Measurements from ENCODE around the gene PLXDC2.
A peak's percentile ranks its signal among the peaks of the same experiment; 100 is the strongest.

PLXDC2 gene

GRCh38 chr10:20232079-20232705 is 416.0 kb downstream of the PLXDC2 start:
- no peak overlapping the region for H3K4me3 ChIP-seq (ENCODE audit: low read length)
- no peak for DNase-seq (ENCODE audit: low read depth)
- TF ChIP-seq CTCF (conservative IDR thresholded peaks at IDR 0.05; ENCODE audit: low read depth, low read length) = no peak

GRCh38 chr10:20233423-20233822 is 417.2 kb downstream of the PLXDC2 start:
- H3K4me3 ChIP-seq (ENCODE audit: low read length) = no peak overlapping the region
- TF ChIP-seq CTCF (conservative IDR thresholded peaks at IDR 0.05; ENCODE audit: low read depth, low read length) = no peak
- DNase-seq (ENCODE audit: low read depth) = peak; percentile 89

- no peak for TF ChIP-seq CTCF (conservative IDR thresholded peaks at IDR 0.05; ENCODE audit: low read depth, low read length)
- H3K4me3 ChIP-seq (ENCODE audit: low read length) = no peak overlapping the region
- no peak for DNase-seq (ENCODE audit: low read depth)
Observed at GRCh38 chr10:20234579-20234978, 418.3 kb downstream of the PLXDC2 start.

GRCh38 chr10:20237091-20237570 is 420.9 kb downstream of the PLXDC2 start:
- no peak for TF ChIP-seq CTCF (conservative IDR thresholded peaks at IDR 0.05; ENCODE audit: low read depth, low read length)
- no peak for DNase-seq (ENCODE audit: low read depth)
- H3K4me3 ChIP-seq (ENCODE audit: low read length) = no peak overlapping the region

- TF ChIP-seq CTCF (conservative IDR thresholded peaks at IDR 0.05; ENCODE audit: low read depth, low read length) = no peak
- DNase-seq (ENCODE audit: low read depth) = no peak
- no peak overlapping the region for H3K4me3 ChIP-seq (ENCODE audit: low read length)
Observed at GRCh38 chr10:20237586-20237985, 421.4 kb downstream of the PLXDC2 start.

- no peak for DNase-seq (ENCODE audit: low read depth)
- TF ChIP-seq CTCF (conservative IDR thresholded peaks at IDR 0.05; ENCODE audit: low read depth, low read length) = no peak
- H3K4me3 ChIP-seq (ENCODE audit: low read length) = no peak overlapping the region
Observed at GRCh38 chr10:20240643-20241042, 424.4 kb downstream of the PLXDC2 start.

- DNase-seq (ENCODE audit: low read depth) = no peak
- no peak overlapping the region for H3K4me3 ChIP-seq (ENCODE audit: low read length)
- no peak for TF ChIP-seq CTCF (conservative IDR thresholded peaks at IDR 0.05; ENCODE audit: low read depth, low read length)
Observed at GRCh38 chr10:20247454-20247853, 431.2 kb downstream of the PLXDC2 start.
